Measurements from ENCODE around the gene GGT5.
"Not testable (repeated sequence)": the region's sequence is repeated elsewhere in the genome, so short reads cannot be mapped to it uniquely, and the experiment has no call there.

The GGT5 gene

GRCh38 chr22:24285245-24285644, 40.4 kb upstream of the GGT5 start:
- no peak for TF ChIP-seq CTCF (IDR thresholded peaks at IDR 0.05; ENCODE audit: low read depth, low read length, missing control alignments)
- H3K4me3 ChIP-seq (ENCODE audit: low read depth, low read length) = no peak overlapping the region
- no peak for DNase-seq (ENCODE audit: low read depth)
- in situ Hi-C loops (cut with HindIII; ENCODE audit: low sequenced_read_pairs) = no loop called here

- no peak for DNase-seq (ENCODE audit: low read depth)
- H3K4me3 ChIP-seq (ENCODE audit: low read depth, low read length) = no peak overlapping the region
- in situ Hi-C loops (cut with HindIII; ENCODE audit: low sequenced_read_pairs) = no loop called here
- no peak for TF ChIP-seq CTCF (IDR thresholded peaks at IDR 0.05; ENCODE audit: low read depth, low read length, missing control alignments)
Measured at GRCh38 chr22:24284747-24285203, 39.9 kb upstream of the GGT5 start.

- no peak for DNase-seq (ENCODE audit: low read depth)
- no peak overlapping the region for H3K4me3 ChIP-seq (ENCODE audit: low read depth, low read length)
- TF ChIP-seq CTCF (IDR thresholded peaks at IDR 0.05; ENCODE audit: low read depth, low read length, missing control alignments) = no peak
- in situ Hi-C loops (cut with HindIII; ENCODE audit: low sequenced_read_pairs) = no loop called here
Measured at GRCh38 chr22:24282401-24282800, 37.5 kb upstream of the GGT5 start.

DNA sequence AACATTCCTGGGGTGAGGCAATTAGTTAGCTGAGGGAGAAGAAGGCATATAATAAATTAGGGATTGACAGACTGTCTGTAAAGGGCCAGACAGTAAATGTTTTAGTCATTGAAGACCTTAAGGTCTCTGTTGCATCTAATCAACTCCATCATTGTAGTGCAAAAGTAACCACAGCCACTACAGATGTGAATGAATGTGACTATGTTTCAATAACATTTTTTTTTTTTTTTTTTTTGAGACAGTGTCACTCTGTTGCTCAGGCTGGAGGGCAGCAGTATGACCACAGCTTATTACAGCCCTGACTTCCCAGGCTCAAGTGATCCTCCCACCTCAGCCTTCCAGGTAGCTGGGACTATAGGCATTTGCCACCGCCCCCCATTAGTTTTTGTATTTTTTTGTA, 35.5 kb upstream of the GGT5 start:
- H3K4me3 ChIP-seq (ENCODE audit: low read depth, low read length); DNase-seq (ENCODE audit: low read depth); in situ Hi-C loops (cut with HindIII; ENCODE audit: low sequenced_read_pairs): not testable (repeated sequence)

- H3K4me3 ChIP-seq (ENCODE audit: low read depth, low read length); in situ Hi-C loops (cut with HindIII; ENCODE audit: low sequenced_read_pairs); DNase-seq (ENCODE audit: low read depth): not testable (repeated sequence)
- peak; percentile 22 for TF ChIP-seq CTCF (IDR thresholded peaks at IDR 0.05; ENCODE audit: low read depth, low read length, missing control alignments)
Measured at GRCh38 chr22:24274696-24275405, 30.0 kb upstream of the GGT5 start.

DNA sequence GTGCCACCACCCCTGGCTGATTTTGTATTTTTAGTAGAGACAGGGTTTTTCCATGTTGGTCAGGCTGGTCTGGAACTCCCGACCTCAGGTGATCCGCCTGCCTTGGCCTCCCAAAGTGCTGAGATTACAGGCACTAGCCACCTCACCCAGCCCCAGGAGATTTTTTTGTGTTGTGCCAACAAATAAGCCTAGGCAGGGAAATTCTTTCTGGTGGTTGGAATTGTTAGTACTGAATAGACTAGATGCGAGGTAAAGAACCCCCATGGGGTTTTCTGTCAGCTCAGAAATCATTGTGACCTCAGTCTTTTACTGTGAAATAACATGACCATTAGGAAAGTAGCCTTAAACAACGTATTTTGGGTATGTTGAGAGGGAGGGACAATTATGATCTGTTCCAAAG, 29.0 kb upstream of the GGT5 start:
- DNase-seq (ENCODE audit: low read depth); in situ Hi-C loops (cut with HindIII; ENCODE audit: low sequenced_read_pairs); H3K4me3 ChIP-seq (ENCODE audit: low read depth, low read length): not testable (repeated sequence)

GRCh38 chr22:24273031-24273430, 28.1 kb upstream of the GGT5 start:
- H3K4me3 ChIP-seq (ENCODE audit: low read depth, low read length); DNase-seq (ENCODE audit: low read depth); in situ Hi-C loops (cut with HindIII; ENCODE audit: low sequenced_read_pairs): not testable (repeated sequence)

DNA sequence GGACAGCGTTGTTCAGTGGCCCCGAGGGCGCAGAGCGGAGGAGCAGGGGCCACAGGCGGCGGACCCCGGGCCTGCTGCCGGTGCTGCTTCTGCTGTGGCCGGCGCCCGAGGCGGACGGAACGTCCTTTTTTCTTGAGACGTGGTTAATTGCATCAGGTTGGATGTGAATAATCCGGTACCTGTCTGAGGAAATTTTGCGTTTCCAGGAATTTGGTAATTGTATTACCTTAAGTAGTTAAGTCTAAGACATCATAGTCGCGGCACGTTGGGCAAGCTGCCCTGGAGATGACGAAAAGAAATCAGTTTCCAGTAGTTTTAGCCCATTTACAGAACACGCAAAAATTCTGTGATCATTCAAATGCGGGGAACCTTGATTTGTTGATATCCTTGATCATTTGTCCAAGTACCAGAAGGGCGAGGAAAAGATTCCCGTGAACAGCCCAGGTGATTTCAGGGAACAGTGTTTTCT, 26.5 kb upstream of the GGT5 start:
- in situ Hi-C loops (cut with HindIII; ENCODE audit: low sequenced_read_pairs) = no loop called here
- DNase-seq (ENCODE audit: low read depth) = no peak
- peak overlapping the region; percentile 97 for H3K4me3 ChIP-seq (ENCODE audit: low read depth, low read length)
- TF ChIP-seq CTCF (IDR thresholded peaks at IDR 0.05; ENCODE audit: low read depth, low read length, missing control alignments) = no peak
